ENCODE results near the gene YIPF3. TPM values are rescaled to one million over a fixed set of nuclear protein-coding genes. Genes with fewer than 3 reads are reported as not detected.
"Not testable (repeated sequence)": the region's sequence is repeated elsewhere in the genome, so short reads cannot be mapped to it uniquely, and the experiment has no call there.

The YIPF3 gene
- total RNA-seq, 4 donors from 2014 or later = 83.4 to 146 (median 103) TPM

DNA sequence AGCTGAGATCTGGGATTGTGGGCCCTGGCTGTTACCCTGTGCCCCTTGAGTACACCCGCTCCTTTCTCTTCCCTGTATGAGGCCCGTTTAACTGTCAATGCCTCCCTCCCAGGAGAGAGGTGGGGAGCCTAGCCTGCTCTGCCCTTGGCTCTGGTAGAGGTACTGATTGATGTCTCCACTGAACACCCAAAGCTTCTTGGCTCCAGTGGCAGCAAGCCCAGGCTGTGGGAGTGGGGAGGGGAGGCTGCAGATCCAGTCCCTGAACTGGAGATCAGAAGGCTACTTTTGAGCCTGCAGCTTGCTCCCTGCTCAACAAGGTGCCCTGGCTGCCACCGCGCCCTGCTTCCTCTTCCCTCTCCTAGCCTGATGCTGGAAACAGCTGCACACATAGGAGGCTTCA, 14.1 kb downstream of the YIPF3 start:
- Histone ChIP-seq H3K27ac (no peak overlapping the region), H3K4me1 (peaks cover 0 to 3% (median 2%) of the 10 kb centered on the region in 4 donors), H3K27me3 (no peaks in the 10 kb centered on the region), H3K4me3 (no peak overlapping the region), H3K9me3 (no peaks in the 10 kb centered on the region), H3K36me3 (peaks cover 0 to 22% (median 14%) of the 10 kb centered on the region in 4 donors)
- no peak for DNase-seq
- WGBS, 2 donors (ENCODE audit: low coverage in 1 of 2) = 85 to 100% methylated on average over 2 to 4 of the region's 4 CpGs
- TF ChIP-seq, protein P1, sequence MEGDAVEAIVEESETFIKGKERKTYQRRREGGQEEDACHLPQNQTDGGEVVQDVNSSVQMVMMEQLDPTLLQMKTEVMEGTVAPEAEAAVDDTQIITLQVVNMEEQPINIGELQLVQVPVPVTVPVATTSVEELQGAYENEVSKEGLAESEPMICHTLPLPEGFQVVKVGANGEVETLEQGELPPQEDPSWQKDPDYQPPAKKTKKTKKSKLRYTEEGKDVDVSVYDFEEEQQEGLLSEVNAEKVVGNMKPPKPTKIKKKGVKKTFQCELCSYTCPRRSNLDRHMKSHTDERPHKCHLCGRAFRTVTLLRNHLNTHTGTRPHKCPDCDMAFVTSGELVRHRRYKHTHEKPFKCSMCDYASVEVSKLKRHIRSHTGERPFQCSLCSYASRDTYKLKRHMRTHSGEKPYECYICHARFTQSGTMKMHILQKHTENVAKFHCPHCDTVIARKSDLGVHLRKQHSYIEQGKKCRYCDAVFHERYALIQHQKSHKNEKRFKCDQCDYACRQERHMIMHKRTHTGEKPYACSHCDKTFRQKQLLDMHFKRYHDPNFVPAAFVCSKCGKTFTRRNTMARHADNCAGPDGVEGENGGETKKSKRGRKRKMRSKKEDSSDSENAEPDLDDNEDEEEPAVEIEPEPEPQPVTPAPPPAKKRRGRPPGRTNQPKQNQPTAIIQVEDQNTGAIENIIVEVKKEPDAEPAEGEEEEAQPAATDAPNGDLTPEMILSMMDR (IDR thresholded peaks at IDR 0.05) = no peak
- TF ChIP-seq POLR2A (IDR thresholded peaks at IDR 0.05) (no peak), POLR2AphosphoS5 (IDR thresholded peaks at IDR 0.05) (no peak), EP300 (IDR thresholded peaks at IDR 0.05; ENCODE audit: low read depth) (no peak)
- in situ Hi-C loops (cut with MboI; ENCODE audit: low pct_ligation_motif_present in 1 of 4, low pct_unique_long_range_greater_than_20kb in 1 of 4, low sequenced_read_pairs in 3 of 4) (loop anchor here in 1 of 4 donors (5.0 kb wide), 1 partner anchor 50 kb away; no protein-coding TSS in a partner anchor), intact Hi-C loops (cut with DNase I; ENCODE audit: low total_unique reads) (loop anchor here (10.0 kb wide), 1 partner anchor 138 kb away; the partner anchor contains the start of gene ZNF318)

GRCh38 chr6:43500921-43501320, 15.8 kb downstream of the YIPF3 start:
- peaks cover 0 to 22% (median 14%) of the 10 kb centered on the region in 4 donors for H3K36me3 ChIP-seq
- in situ Hi-C loops (cut with MboI; ENCODE audit: low pct_ligation_motif_present in 1 of 4, low pct_unique_long_range_greater_than_20kb in 1 of 4, low sequenced_read_pairs in 3 of 4) (loop anchor here in 1 of 4 donors (5.0 kb wide), 1 partner anchor 49 kb away; no protein-coding TSS in a partner anchor), intact Hi-C loops (cut with DNase I; ENCODE audit: low total_unique reads) (loop anchor here (10.0 kb wide), 1 partner anchor 136 kb away; the partner anchor contains the start of gene ZNF318)
- TF ChIP-seq EP300 (IDR thresholded peaks at IDR 0.05; ENCODE audit: low read depth) = no peak
- no peak for TF ChIP-seq POLR2AphosphoS5 (IDR thresholded peaks at IDR 0.05)
- TF ChIP-seq, protein P1 (IDR thresholded peaks at IDR 0.05) = no peak
- no peak for TF ChIP-seq POLR2A (IDR thresholded peaks at IDR 0.05)
- WGBS, 2 donors (ENCODE audit: low coverage in 1 of 2) = 95 to 97% methylated on average over 3 of the region's 3 CpGs
- H3K4me1 ChIP-seq = peaks cover 0 to 6% (median 2%) of the 10 kb centered on the region in 4 donors
- DNase-seq = no peak
- H3K27ac ChIP-seq = no peak overlapping the region
- H3K27me3 ChIP-seq = no peaks in the 10 kb centered on the region
- H3K4me3 ChIP-seq = no peak overlapping the region
- H3K9me3 ChIP-seq = no peaks in the 10 kb centered on the region

GRCh38 chr6:43499028-43499815, 17.5 kb downstream of the YIPF3 start:
- in situ Hi-C loops (cut with MboI; ENCODE audit: low pct_ligation_motif_present in 1 of 4, low pct_unique_long_range_greater_than_20kb in 1 of 4, low sequenced_read_pairs in 3 of 4) (no loop called here), intact Hi-C loops (cut with DNase I; ENCODE audit: low total_unique reads) (no loop called here)
- 82 to 100% methylated on average over 3 to 12 of the region's 12 CpGs for WGBS, 2 donors (ENCODE audit: low coverage in 1 of 2)
- peaks cover 0 to 22% (median 14%) of the 10 kb centered on the region in 4 donors for H3K36me3 ChIP-seq
- peaks cover 0 to 8% (median 7%) of the 10 kb centered on the region in 4 donors for H3K4me1 ChIP-seq
- TF ChIP-seq, protein P1 (IDR thresholded peaks at IDR 0.05) = no peak
- TF ChIP-seq POLR2AphosphoS5 (IDR thresholded peaks at IDR 0.05) = no peak
- TF ChIP-seq POLR2A (IDR thresholded peaks at IDR 0.05) = no peak
- TF ChIP-seq EP300 (IDR thresholded peaks at IDR 0.05; ENCODE audit: low read depth) = no peak
- DNase-seq = no peak
- H3K9me3 ChIP-seq = no peaks in the 10 kb centered on the region
- no peak overlapping the region for H3K27ac ChIP-seq
- H3K27me3 ChIP-seq = no peaks in the 10 kb centered on the region
- no peak overlapping the region for H3K4me3 ChIP-seq

GRCh38 chr6:43498291-43498690, 18.4 kb downstream of the YIPF3 start:
- H3K4me1 ChIP-seq; H3K9me3 ChIP-seq; DNase-seq; H3K27ac ChIP-seq; intact Hi-C loops (cut with DNase I; ENCODE audit: low total_unique reads); H3K4me3 ChIP-seq; in situ Hi-C loops (cut with MboI; ENCODE audit: low pct_ligation_motif_present in 1 of 4, low pct_unique_long_range_greater_than_20kb in 1 of 4, low sequenced_read_pairs in 3 of 4); H3K27me3 ChIP-seq: not testable (repeated sequence)
- peaks cover 0 to 22% (median 13%) of the 10 kb centered on the region in 4 donors for H3K36me3 ChIP-seq
- WGBS, 2 donors (ENCODE audit: low coverage in 1 of 2) = 94 to 96% methylated on average over 3 to 5 of the region's 5 CpGs
